OCI-LY1 (cell line): ENCODE results near the gene TCF4.

ENCODE experiments used
- EZH2 ChIP-seq: fragments of 200-600 bp; sonication (generic), shearing (Covaris generic); IDR thresholded peaks from 2 replicates; pipeline ENCODE4 v1.8.0; 2017; ENCODE audit warnings: borderline replicate concordance, mixed run types, mild to moderate bottlenecking, antibody characterized with exemption, low read length, moderate library complexity, mixed read lengths
- TF ChIP-seq, protein P1 (sequence below): fragments of 200-600 bp; sonication (generic), shearing (Covaris generic); IDR thresholded peaks from 2 replicates; pipeline ENCODE4 v1.5.1; 2017; ENCODE audit warnings: mild to moderate bottlenecking, antibody characterized with exemption, low read length, moderate library complexity, mixed read lengths

- TF ChIP-seq, protein P1, sequence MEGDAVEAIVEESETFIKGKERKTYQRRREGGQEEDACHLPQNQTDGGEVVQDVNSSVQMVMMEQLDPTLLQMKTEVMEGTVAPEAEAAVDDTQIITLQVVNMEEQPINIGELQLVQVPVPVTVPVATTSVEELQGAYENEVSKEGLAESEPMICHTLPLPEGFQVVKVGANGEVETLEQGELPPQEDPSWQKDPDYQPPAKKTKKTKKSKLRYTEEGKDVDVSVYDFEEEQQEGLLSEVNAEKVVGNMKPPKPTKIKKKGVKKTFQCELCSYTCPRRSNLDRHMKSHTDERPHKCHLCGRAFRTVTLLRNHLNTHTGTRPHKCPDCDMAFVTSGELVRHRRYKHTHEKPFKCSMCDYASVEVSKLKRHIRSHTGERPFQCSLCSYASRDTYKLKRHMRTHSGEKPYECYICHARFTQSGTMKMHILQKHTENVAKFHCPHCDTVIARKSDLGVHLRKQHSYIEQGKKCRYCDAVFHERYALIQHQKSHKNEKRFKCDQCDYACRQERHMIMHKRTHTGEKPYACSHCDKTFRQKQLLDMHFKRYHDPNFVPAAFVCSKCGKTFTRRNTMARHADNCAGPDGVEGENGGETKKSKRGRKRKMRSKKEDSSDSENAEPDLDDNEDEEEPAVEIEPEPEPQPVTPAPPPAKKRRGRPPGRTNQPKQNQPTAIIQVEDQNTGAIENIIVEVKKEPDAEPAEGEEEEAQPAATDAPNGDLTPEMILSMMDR = no peak
- no peak for TF ChIP-seq EZH2
Measured at GRCh38 chr18:55327454-55327853, 260.5 kb downstream of the TCF4 start.
